Omental fat pad (tissue), 4 donors: Measurements from ENCODE around the gene URB1. TPM values are rescaled to one million over a fixed set of nuclear protein-coding genes. Genes with fewer than 3 reads are reported as not detected.
A peak's percentile ranks its signal among the peaks of the same experiment; 100 is the strongest.
"Not testable (repeated sequence)": the region's sequence is repeated elsewhere in the genome, so short reads cannot be mapped to it uniquely, and the experiment has no call there.

Experiments used
- ATAC-seq: fragments of 150-250 bp; one replicate; pipeline ENCODE4 v1.9.1; 2016; ENCODE audit warnings: mild to moderate bottlenecking, moderate library complexity; ENCODE audit not compliant: low FRiP score
- DNase-seq: peaks from one replicate; pipeline ENCODE4 v3.0.0-alpha.2; 2019; ENCODE audit warnings: low spot score
- CTCF ChIP-seq, 3 donors: fragments of 450-650 bp; IDR thresholded peaks; one replicate each; pipeline ENCODE4 v1.5.1; 2016 to 2017; ENCODE audit warnings: antibody characterized with exemption in 3 of 3, mild to moderate bottlenecking in 3 of 3, moderate library complexity in 2 of 3
- total RNA-seq, 4 donors: library from RNA; depleted of rRNA; stranded (reverse); fragments of >200 nt; gene quantifications; one replicate each; pipeline ENCODE4 v1.1.0, GENCODE V29; 2016

URB1 gene, protein sequence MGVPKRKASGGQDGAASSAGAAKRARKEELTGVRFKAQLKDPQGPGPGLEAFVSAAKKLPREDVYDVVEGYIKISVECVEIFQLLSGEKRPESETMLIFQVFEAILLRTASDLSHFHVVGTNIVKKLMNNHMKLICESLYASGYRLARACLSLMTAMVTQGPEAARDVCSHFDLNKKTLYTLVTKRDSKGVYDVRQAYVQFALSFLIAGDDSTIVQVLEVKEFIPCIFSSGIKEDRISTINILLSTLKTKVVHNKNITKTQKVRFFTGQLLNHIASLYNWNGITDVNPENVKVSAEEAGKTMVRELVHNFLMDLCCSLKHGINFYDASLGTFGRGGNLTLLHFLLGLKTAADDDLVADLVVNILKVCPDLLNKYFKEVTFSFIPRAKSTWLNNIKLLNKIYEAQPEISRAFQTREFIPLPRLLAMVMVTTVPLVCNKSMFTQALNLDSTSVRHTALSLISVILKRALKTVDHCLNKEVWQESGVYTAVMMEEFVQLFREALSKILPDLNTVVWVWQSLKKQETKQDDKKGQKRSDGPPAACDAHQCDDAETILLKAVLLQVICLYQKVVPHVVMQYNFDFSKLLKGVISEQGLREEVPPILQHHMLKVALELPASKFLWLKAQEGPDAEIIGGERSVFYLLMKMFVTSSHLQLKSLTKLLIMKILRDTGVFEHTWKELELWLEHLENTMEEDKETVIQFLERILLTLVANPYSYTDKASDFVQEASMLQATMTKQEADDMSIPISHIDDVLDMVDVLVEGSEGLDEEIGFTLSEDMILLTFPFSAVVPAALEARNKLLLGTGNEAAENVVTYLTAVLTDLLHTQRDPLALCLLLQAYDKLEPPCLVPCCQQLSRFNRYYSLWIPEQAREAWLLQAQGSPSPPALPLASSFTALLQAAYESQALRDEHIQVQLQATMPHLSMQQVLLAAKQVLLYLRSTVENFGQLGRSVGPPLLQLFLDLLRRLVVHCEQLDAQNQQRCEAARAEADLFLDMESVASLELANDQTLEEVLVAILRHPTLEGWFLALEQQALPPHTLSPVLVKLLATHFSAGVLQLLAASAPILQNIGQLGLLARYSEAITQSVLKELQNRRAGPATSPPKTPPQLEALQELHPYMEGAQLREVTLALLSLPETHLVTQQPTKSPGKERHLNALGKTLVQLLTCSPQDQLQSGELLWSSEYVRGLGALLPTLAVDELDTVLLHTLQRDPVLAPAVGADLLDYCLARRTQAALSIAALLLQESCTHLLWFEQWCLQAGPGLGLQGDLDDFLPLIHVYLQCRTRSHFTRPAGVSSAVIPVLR (N-terminal part only)
- total RNA-seq = 10 to 100 TPM; 17.3 to 48.5 (median 17.4) TPM

GRCh38 chr21:32392880-32393676 is at the start of gene URB1:
TSS of gene URB1 (minus strand) at chr21:32393012. CDS start at chr21:32392910, 102 bp downstream.
- peak; percentile 90 for DNase-seq
- TF ChIP-seq CTCF (IDR thresholded peaks at IDR 0.05) = no peak
- peak; percentile 97 for ATAC-seq

DNA sequence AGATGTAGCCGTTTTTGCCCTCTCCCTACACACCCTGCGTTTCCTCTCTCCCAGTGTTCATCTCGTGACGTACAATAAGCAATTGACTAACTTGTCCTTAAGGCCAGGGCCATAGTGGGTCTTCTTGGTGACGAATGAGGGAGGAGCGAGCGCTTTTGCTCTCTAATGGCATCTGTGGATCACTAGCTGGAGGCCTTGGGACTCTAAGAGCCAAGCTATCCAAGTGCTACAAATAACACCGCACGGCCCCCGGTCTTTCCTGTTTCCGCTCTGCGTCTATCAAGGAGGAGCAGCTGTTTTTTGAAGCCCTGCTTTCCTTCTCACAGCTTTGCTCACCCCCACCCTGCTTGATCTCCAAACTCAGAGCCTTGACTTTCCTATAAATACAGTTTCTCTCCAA is 44.9 kb upstream of the URB1 start:
- ATAC-seq (no peak), DNase-seq (no peak)
- TF ChIP-seq CTCF (IDR thresholded peaks at IDR 0.05) = no peak

GRCh38 chr21:32432982-32433660 is 40.3 kb upstream of the URB1 start:
- DNase-seq = not testable (repeated sequence)
- ATAC-seq = peak; percentile 51

- TF ChIP-seq CTCF (IDR thresholded peaks at IDR 0.05) = no peak
- no peak for ATAC-seq
- DNase-seq = no peak
Measured at GRCh38 chr21:32427958-32428623, 35.3 kb upstream of the URB1 start.

- TF ChIP-seq CTCF (IDR thresholded peaks at IDR 0.05) = no peak
- DNase-seq = no peak
- peak; percentile 54 for ATAC-seq
Measured at GRCh38 chr21:32426592-32427051, 33.8 kb upstream of the URB1 start.

DNA sequence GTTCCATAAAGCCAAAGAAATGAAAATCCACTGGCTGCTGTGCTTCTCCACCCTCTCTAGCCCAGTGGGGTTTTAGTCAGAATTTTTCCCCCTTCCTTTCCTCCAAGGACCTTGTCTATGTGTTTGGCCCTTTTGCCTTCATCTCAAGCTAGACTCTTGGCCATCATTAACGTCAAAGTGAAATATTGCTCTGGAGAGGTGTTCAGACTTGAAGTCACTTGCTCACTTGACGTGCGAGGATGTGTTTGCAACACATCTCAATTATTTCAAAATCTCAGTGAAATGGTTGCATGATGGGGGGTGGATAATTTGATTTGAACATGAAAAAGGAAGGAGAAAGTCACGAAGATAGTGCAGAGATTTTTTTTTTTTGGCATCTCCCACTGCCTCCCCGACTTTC is 33.3 kb upstream of the URB1 start:
- TF ChIP-seq CTCF (IDR thresholded peaks at IDR 0.05) = no peak
- DNase-seq = no peak
- ATAC-seq = no peak
